SK-MEL-5 (cell line): ENCODE results near the gene HOXC10. TPM values are rescaled to one million over a fixed set of nuclear protein-coding genes. Genes with fewer than 3 reads are reported as not detected.
A peak's percentile ranks its signal among the peaks of the same experiment; 100 is the strongest.

Experiments used
- DNase-seq: peaks from one replicate; pipeline ENCODE4 v3.0.0-alpha.2; 2016; ENCODE audit warnings: low read depth, low spot score
- in situ Hi-C: cut with HindIII; loops from 2 replicates; pipeline ENCODE4 v1.10.0; 2016; ENCODE audit warnings: low sequenced_read_pairs, high pct_unique_total_duplicates, low pct_unique_long_range_greater_than_20kb
- total RNA-seq: library from RNA; depleted of rRNA; stranded (reverse); fragments of >200 nt; shearing (Covaris generic); gene quantifications from 2 replicates; pipeline ENCODE4 v1.2.3, GENCODE V29; 2014

The HOXC10 gene
- total RNA-seq, 1 experiment from 2014 or later, result 0.53 TPM

GRCh38 chr12:54004063-54004840 lies 19.3 kb downstream of the HOXC10 start:
- in situ Hi-C loops, result no loop called here
- DNase-seq, result no peak

GRCh38 chr12:54004841-54005530 lies 20.0 kb downstream of the HOXC10 start:
- DNase-seq, result peak; percentile 70
- in situ Hi-C loops, result no loop called here

GRCh38 chr12:54005531-54005852 lies 20.5 kb downstream of the HOXC10 start:
- in situ Hi-C loops, result no loop called here
- DNase-seq, result no peak

- in situ Hi-C loops, result no loop called here
- DNase-seq, result peak; percentile 91
Measured at GRCh38 chr12:54005853-54006558, 21.1 kb downstream of the HOXC10 start.

GRCh38 chr12:54006559-54007220 lies 21.7 kb downstream of the HOXC10 start:
- DNase-seq, result no peak
- in situ Hi-C loops, result no loop called here

GRCh38 chr12:54007538-54008259 lies 22.8 kb downstream of the HOXC10 start:
- no peak for DNase-seq
- in situ Hi-C loops, result no loop called here

GRCh38 chr12:54008260-54008552 lies 23.3 kb downstream of the HOXC10 start:
- no peak for DNase-seq
- in situ Hi-C loops, result no loop called here

GRCh38 chr12:54009171-54010052 lies 24.5 kb downstream of the HOXC10 start:
- no peak for DNase-seq
- in situ Hi-C loops, result no loop called here

GRCh38 chr12:54010053-54010971 lies 25.4 kb downstream of the HOXC10 start:
- in situ Hi-C loops, result no loop called here
- no peak for DNase-seq

GRCh38 chr12:54010972-54011664 lies 26.2 kb downstream of the HOXC10 start:
- no peak for DNase-seq
- in situ Hi-C loops, result no loop called here

GRCh38 chr12:54011665-54012532 lies 27.0 kb downstream of the HOXC10 start:
- no peak for DNase-seq
- in situ Hi-C loops, result no loop called here

GRCh38 chr12:54012631-54013409 lies 27.9 kb downstream of the HOXC10 start:
- no peak for DNase-seq
- in situ Hi-C loops, result no loop called here

- in situ Hi-C loops, result no loop called here
Measured at GRCh38 chr12:54014377-54015017, 29.6 kb downstream of the HOXC10 start.

More at GRCh38 chr12:54014377-54015017, 29.6 kb downstream of the HOXC10 start:
- no peak for DNase-seq
